ENCODE data around the gene CHKA. TPM values are rescaled to one million over a fixed set of nuclear protein-coding genes. Genes with fewer than 3 reads are reported as not detected.

Gene CHKA
- total RNA-seq, 1 donor from 2014 or later, result 173 TPM

GRCh38 chr11:68061508-68061907 lies 59.7 kb downstream of the CHKA start:
- no peak for DNase-seq (ENCODE audit: low spot score)
- H3K9me3 Mint-ChIP-seq (ENCODE audit: unreplicated experiment), result no peaks in the 10 kb centered on the region
- peak overlapping the region; percentile 12 for H3K4me3 Mint-ChIP-seq (ENCODE audit: unreplicated experiment)
- peaks cover 13% of the 10 kb centered on the region for H3K27me3 Mint-ChIP-seq (ENCODE audit: unreplicated experiment)
- TF ChIP-seq, protein P1, sequence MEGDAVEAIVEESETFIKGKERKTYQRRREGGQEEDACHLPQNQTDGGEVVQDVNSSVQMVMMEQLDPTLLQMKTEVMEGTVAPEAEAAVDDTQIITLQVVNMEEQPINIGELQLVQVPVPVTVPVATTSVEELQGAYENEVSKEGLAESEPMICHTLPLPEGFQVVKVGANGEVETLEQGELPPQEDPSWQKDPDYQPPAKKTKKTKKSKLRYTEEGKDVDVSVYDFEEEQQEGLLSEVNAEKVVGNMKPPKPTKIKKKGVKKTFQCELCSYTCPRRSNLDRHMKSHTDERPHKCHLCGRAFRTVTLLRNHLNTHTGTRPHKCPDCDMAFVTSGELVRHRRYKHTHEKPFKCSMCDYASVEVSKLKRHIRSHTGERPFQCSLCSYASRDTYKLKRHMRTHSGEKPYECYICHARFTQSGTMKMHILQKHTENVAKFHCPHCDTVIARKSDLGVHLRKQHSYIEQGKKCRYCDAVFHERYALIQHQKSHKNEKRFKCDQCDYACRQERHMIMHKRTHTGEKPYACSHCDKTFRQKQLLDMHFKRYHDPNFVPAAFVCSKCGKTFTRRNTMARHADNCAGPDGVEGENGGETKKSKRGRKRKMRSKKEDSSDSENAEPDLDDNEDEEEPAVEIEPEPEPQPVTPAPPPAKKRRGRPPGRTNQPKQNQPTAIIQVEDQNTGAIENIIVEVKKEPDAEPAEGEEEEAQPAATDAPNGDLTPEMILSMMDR (IDR thresholded peaks at IDR 0.05; ENCODE audit: unreplicated experiment), result no peak
- peaks cover 76% of the 10 kb centered on the region for H3K4me1 Mint-ChIP-seq (ENCODE audit: unreplicated experiment)
- peaks cover 76% of the 10 kb centered on the region for H3K36me3 Mint-ChIP-seq (ENCODE audit: low read depth, unreplicated experiment)
- H3K27ac Mint-ChIP-seq (ENCODE audit: unreplicated experiment), result no peak overlapping the region

- TF ChIP-seq, protein P1 (IDR thresholded peaks at IDR 0.05; ENCODE audit: unreplicated experiment), result no peak
- Mint-ChIP-seq H3K27ac (ENCODE audit: unreplicated experiment) (peak overlapping the region; percentile 76), H3K27me3 (ENCODE audit: unreplicated experiment) (peaks cover 17% of the 10 kb centered on the region), H3K9me3 (ENCODE audit: unreplicated experiment) (no peaks in the 10 kb centered on the region), H3K4me3 (ENCODE audit: unreplicated experiment) (peak overlapping the region; percentile 79), H3K4me1 (ENCODE audit: unreplicated experiment) (peaks cover 49% of the 10 kb centered on the region), H3K36me3 (ENCODE audit: low read depth, unreplicated experiment) (peaks cover 61% of the 10 kb centered on the region)
- no peak for DNase-seq (ENCODE audit: low spot score)
Observed at GRCh38 chr11:68057807-68058206, 63.4 kb downstream of the CHKA start.

DNA sequence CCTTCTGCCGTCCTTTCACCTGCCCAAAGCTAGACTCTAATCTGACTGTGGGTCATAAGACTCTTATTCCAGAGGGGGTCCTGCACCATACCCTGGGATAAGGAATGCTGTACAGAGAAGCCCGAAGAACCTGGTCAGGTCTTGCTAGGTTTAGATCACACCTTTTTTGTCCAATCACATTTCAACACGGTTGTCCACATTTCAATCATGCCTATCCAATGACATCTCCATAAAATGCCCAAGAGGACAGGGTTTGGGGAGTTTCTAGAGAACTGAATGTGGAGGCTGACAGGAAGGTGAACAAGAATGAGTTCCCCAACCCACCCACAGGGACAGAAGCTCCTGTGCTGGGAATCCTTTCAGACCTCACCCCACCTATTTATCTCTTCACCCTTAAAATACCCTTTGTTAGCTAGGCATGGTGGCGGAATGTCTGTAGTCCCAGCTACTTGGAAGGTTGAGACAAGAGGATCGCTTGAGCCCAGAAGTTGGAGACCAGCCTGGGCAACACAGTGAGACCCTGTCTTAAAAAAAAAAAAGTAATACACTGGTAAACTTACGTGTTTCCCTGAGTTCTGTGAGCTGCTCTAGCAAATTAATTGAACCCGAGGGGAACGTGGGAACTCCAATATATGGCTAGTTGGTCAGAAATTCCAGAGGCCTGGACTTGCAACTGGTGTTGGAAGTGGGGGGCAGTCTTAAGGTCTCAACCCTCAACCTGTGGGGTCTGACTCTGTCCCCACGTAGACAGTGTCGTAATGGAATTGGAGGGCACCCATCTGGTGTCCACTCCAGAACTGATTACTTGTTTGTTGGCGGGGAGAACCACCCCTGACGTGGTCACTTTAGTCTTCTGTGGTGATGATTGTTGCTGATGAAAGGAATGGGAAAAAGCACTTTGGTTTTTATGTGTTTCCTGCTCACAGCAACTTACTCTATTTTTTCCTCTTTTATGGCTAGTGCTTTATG lies 64.6 kb downstream of the CHKA start:
- Mint-ChIP-seq H3K4me1 (ENCODE audit: unreplicated experiment) (peaks cover 44% of the 10 kb centered on the region), H3K9me3 (ENCODE audit: unreplicated experiment) (no peaks in the 10 kb centered on the region), H3K36me3 (ENCODE audit: low read depth, unreplicated experiment) (peaks cover 57% of the 10 kb centered on the region), H3K27ac (ENCODE audit: unreplicated experiment) (peak overlapping the region; percentile 66), H3K4me3 (ENCODE audit: unreplicated experiment) (peak overlapping the region; percentile 18), H3K27me3 (ENCODE audit: unreplicated experiment) (peaks cover 22% of the 10 kb centered on the region)
- no peak for DNase-seq (ENCODE audit: low spot score)
- TF ChIP-seq, protein P1 (IDR thresholded peaks at IDR 0.05; ENCODE audit: unreplicated experiment), result no peak

- TF ChIP-seq, protein P1 (IDR thresholded peaks at IDR 0.05; ENCODE audit: unreplicated experiment), result no peak
- peaks cover 25% of the 10 kb centered on the region for H3K27me3 Mint-ChIP-seq (ENCODE audit: unreplicated experiment)
- H3K27ac Mint-ChIP-seq (ENCODE audit: unreplicated experiment), result peak overlapping the region; percentile 69
- H3K4me1 Mint-ChIP-seq (ENCODE audit: unreplicated experiment), result peaks cover 36% of the 10 kb centered on the region
- peak overlapping the region; percentile 21 for H3K4me3 Mint-ChIP-seq (ENCODE audit: unreplicated experiment)
- DNase-seq (ENCODE audit: low spot score), result no peak
- peaks cover 52% of the 10 kb centered on the region for H3K36me3 Mint-ChIP-seq (ENCODE audit: low read depth, unreplicated experiment)
- no peaks in the 10 kb centered on the region for H3K9me3 Mint-ChIP-seq (ENCODE audit: unreplicated experiment)
Observed at GRCh38 chr11:68053981-68054812, 67.0 kb downstream of the CHKA start.
